ENCODE measurements around the gene SLCO3A1.

GRCh38 chr15:92189166-92189565 lies 335.7 kb downstream of the SLCO3A1 start:
- no peak for TF ChIP-seq EZH2 (IDR thresholded peaks at IDR 0.05; ENCODE audit: insufficient read depth, poor library complexity, severe bottlenecking)
- TF ChIP-seq EZH2phosphoT487 (IDR thresholded peaks at IDR 0.05; ENCODE audit: insufficient read depth, low read depth), result no peak

All from GM23248 (cell line).